ENCODE results near the gene PRR5.

DNA sequence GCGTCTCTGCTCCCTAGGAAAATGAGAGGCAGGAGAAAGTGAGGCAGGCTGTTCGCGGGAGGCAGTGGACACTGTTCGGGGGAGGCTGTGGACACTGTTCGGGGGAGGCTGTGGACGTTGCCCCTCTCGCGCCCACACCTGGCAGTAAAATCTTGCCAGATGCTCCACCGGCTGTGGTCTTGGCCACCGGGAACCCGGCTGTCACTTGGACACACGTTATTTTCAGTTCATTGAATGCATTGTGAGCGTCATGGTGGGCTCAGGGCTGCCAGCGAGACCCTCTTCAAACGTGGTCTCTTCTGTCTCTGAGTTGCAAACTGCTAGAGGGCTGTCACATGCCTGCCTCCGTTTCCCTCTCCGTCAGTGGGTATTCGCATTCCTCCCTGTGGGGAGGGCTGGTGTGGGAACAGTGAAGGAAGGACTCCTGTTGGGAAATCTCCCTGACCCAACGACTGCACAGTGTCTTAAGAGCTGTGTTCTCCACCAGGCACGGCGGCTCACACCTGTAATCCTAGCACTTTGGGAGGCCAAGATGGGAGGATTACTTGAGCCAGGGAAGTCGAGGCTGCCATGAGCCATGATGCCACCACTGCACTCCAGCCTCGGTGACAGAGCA is 1.4 kb downstream of the PRR5 start:
- no peak for TF ChIP-seq SPI1 (IDR thresholded peaks at IDR 0.05; ENCODE audit: low read depth, low read length)
- no peak for TF ChIP-seq POLR2A (IDR thresholded peaks at IDR 0.05; ENCODE audit: low read depth, low read length)

Data from GM12891 (cell line).